ENCODE results near the gene RTL1.

The RTL1 gene

GRCh38 chr14:100898465-100898864 lies 5.1 kb downstream of the RTL1 start:
- Histone ChIP-seq H3K4me3 (ENCODE audit: insufficient read depth, low read length, poor library complexity, severe bottlenecking) (no peak overlapping the region), H3K4me2 (ENCODE audit: low read depth, low read length, poor library complexity, severe bottlenecking) (no peak overlapping the region), H3K79me2 (ENCODE audit: insufficient read depth, low read length) (no peaks in the 10 kb centered on the region), H3F3A (ENCODE audit: insufficient read depth) (no peaks in the 10 kb centered on the region), H4K20me1 (ENCODE audit: low read depth, low read length) (no peaks in the 10 kb centered on the region), H3K27ac (ENCODE audit: low read depth, low read length) (no peak overlapping the region), H3K9me3 (ENCODE audit: insufficient read depth, low read length) (no peaks in the 10 kb centered on the region), H3K9me2 (replicated peaks; ENCODE audit: insufficient read depth, low read length) (no peaks in the 10 kb centered on the region), H3K9ac (ENCODE audit: low read length) (no peak overlapping the region), H2AFZ (ENCODE audit: low read depth, low read length, severe bottlenecking) (no peak overlapping the region), H3K27me3 (ENCODE audit: low read length) (no peaks in the 10 kb centered on the region), H3K36me3 (ENCODE audit: low read length) (no peaks in the 10 kb centered on the region)
- TF ChIP-seq, protein P1, sequence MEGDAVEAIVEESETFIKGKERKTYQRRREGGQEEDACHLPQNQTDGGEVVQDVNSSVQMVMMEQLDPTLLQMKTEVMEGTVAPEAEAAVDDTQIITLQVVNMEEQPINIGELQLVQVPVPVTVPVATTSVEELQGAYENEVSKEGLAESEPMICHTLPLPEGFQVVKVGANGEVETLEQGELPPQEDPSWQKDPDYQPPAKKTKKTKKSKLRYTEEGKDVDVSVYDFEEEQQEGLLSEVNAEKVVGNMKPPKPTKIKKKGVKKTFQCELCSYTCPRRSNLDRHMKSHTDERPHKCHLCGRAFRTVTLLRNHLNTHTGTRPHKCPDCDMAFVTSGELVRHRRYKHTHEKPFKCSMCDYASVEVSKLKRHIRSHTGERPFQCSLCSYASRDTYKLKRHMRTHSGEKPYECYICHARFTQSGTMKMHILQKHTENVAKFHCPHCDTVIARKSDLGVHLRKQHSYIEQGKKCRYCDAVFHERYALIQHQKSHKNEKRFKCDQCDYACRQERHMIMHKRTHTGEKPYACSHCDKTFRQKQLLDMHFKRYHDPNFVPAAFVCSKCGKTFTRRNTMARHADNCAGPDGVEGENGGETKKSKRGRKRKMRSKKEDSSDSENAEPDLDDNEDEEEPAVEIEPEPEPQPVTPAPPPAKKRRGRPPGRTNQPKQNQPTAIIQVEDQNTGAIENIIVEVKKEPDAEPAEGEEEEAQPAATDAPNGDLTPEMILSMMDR (IDR thresholded peaks at IDR 0.05; ENCODE audit: insufficient read depth, low read length, poor library complexity, severe bottlenecking) = no peak
- no peak for TF ChIP-seq EZH2phosphoT487 (conservative IDR thresholded peaks at IDR 0.05; ENCODE audit: low read length)

DNA sequence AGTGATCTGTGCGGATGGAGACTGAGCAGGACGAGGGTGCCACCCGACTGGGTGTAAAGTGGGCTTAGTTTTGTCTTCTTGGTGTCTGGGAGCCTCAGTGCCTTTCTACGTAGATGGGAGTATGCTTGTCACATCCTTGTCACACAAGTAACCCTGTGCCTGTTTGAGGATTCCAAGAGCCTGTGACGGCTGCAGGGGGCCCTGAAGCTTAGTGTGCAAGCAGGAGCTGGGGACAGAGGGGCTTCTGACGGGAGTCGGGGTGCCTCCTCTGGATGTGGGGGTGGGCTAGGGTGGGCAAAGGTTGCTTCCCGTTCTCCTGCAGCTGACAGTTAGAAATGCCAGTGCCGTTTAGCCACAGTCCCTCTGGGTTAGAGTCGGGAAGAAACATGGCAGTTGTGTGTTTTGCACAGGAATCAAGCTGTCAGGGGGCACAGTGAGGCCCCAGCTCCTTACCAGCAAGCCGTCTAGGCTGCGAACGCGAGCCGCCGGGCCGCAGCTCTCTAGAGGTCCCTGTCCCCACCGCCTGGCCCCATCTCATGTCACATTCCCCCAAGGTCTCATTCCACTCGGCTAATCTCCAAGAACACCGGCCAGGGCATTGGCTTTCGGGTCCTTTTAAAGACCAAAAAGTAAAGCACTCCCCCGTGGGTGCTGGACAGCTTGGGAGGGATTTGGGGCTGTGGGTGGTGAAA lies 7.0 kb downstream of the RTL1 start:
- no peaks in the 10 kb centered on the region for H3K36me3 ChIP-seq (ENCODE audit: low read length)

DNA sequence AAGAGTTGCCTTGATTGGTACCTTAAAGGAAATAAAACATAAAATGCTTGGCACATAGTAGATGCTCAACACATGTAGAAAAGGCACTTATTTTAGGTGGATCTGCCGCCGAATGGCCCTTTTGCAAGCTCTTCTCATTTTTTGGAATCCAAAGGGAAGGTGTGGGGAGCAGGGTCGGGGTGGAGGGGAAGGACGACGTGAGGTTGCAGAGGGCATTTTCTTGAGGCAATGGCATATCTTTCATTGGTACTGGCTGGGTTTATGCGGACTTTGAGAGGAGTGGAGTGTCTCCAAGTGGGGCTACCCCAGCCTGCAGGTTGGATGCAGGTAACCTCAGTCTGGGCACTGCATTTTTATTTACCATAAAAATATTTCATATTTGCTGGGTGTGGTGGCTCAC lies 8.1 kb downstream of the RTL1 start:
- H3K79me2 ChIP-seq (ENCODE audit: insufficient read depth, low read length) = no peaks in the 10 kb centered on the region
- no peaks in the 10 kb centered on the region for H3F3A ChIP-seq (ENCODE audit: insufficient read depth)
- H3K4me3 ChIP-seq (ENCODE audit: insufficient read depth, low read length, poor library complexity, severe bottlenecking) = no peak overlapping the region
- no peaks in the 10 kb centered on the region for H3K36me3 ChIP-seq (ENCODE audit: low read length)
- H3K4me2 ChIP-seq (ENCODE audit: low read depth, low read length, poor library complexity, severe bottlenecking) = no peak overlapping the region
- H3K27ac ChIP-seq (ENCODE audit: low read depth, low read length) = no peak overlapping the region
- H4K20me1 ChIP-seq (ENCODE audit: low read depth, low read length) = no peaks in the 10 kb centered on the region
- no peaks in the 10 kb centered on the region for H3K9me2 ChIP-seq (replicated peaks; ENCODE audit: insufficient read depth, low read length)
- no peak overlapping the region for H2AFZ ChIP-seq (ENCODE audit: low read depth, low read length, severe bottlenecking)
- no peak for TF ChIP-seq EZH2phosphoT487 (conservative IDR thresholded peaks at IDR 0.05; ENCODE audit: low read length)
- TF ChIP-seq, protein P1 (IDR thresholded peaks at IDR 0.05; ENCODE audit: insufficient read depth, low read length, poor library complexity, severe bottlenecking) = no peak
- H3K9me3 ChIP-seq (ENCODE audit: insufficient read depth, low read length) = no peaks in the 10 kb centered on the region
- no peak overlapping the region for H3K9ac ChIP-seq (ENCODE audit: low read length)
- no peaks in the 10 kb centered on the region for H3K27me3 ChIP-seq (ENCODE audit: low read length)

More for the DNA sequence above, 7.0 kb downstream of the RTL1 start:
- Histone ChIP-seq H3K79me2 (ENCODE audit: insufficient read depth, low read length) (no peaks in the 10 kb centered on the region), H3K4me2 (ENCODE audit: low read depth, low read length, poor library complexity, severe bottlenecking) (no peak overlapping the region), H3F3A (ENCODE audit: insufficient read depth) (no peaks in the 10 kb centered on the region), H3K9ac (ENCODE audit: low read length) (no peak overlapping the region), H3K9me2 (replicated peaks; ENCODE audit: insufficient read depth, low read length) (no peaks in the 10 kb centered on the region), H3K27ac (ENCODE audit: low read depth, low read length) (no peak overlapping the region), H3K4me3 (ENCODE audit: insufficient read depth, low read length, poor library complexity, severe bottlenecking) (no peak overlapping the region), H4K20me1 (ENCODE audit: low read depth, low read length) (no peaks in the 10 kb centered on the region), H3K9me3 (ENCODE audit: insufficient read depth, low read length) (no peaks in the 10 kb centered on the region), H3K27me3 (ENCODE audit: low read length) (no peaks in the 10 kb centered on the region), H2AFZ (ENCODE audit: low read depth, low read length, severe bottlenecking) (no peak overlapping the region)
- TF ChIP-seq, protein P1 (IDR thresholded peaks at IDR 0.05; ENCODE audit: insufficient read depth, low read length, poor library complexity, severe bottlenecking) = no peak
- no peak for TF ChIP-seq EZH2phosphoT487 (conservative IDR thresholded peaks at IDR 0.05; ENCODE audit: low read length)
